ENCODE results near the gene GNB3. TPM values are rescaled to one million over a fixed set of nuclear protein-coding genes. Genes with fewer than 3 reads are reported as not detected.

The GNB3 gene
- total and polyA plus RNA-seq, 9 of the 15 experiments (the other 6 are each of a cell fraction or from before 2014, with no cell fraction given): 1.4 to 5.8 (median 2.0) TPM

GRCh38 chr12:6825398-6826124, 15.2 kb upstream of the GNB3 start (continued):
- peak; percentile 84 for TF ChIP-seq CTBP1 (IDR thresholded peaks at IDR 0.05; ENCODE audit: borderline replicate concordance)
- TF ChIP-seq ZNF395 (CRISPR knock-in tag; IDR thresholded peaks at IDR 0.05): 0 out of 2 replicates have a peak, but pooled peaks have one; percentile 30
- peak; percentile 47; the same call in 1 of the 2 replicates for TF ChIP-seq TEAD4 (IDR thresholded peaks at IDR 0.05; ENCODE audit: low read length)
- no peak for TF ChIP-seq TEAD4 (CRISPR knock-in tag; IDR thresholded peaks at IDR 0.05; ENCODE audit: borderline replicate concordance)
- no peak for TF ChIP-seq PCBP2 (IDR thresholded peaks at IDR 0.05; ENCODE audit: low read depth, low read length, poor library complexity, severe bottlenecking)
- TF ChIP-seq CEBPB (tag; IDR thresholded peaks at IDR 0.05): no peak
- TF ChIP-seq JUND (IDR thresholded peaks at IDR 0.05; ENCODE audit: borderline replicate concordance, low read depth, low read length): peak; percentile 30; the same call in 1 of the 2 replicates
- no peak; the same call in 2 of the 3 replicates for TF ChIP-seq JUND (tag; IDR thresholded peaks at IDR 0.05; ENCODE audit: borderline replicate concordance, low read depth, low read length)
- no peak for TF ChIP-seq RB1 (IDR thresholded peaks at IDR 0.05; ENCODE audit: low read depth)
- peak in 1 of 2 experiments; percentile 54; a peak in 1 of 4 replicates for TF ChIP-seq SRF (CRISPR knock-in tag; IDR thresholded peaks at IDR 0.05)
- peak; percentile 74 for TF ChIP-seq REST (IDR thresholded peaks at IDR 0.05; ENCODE audit: borderline replicate concordance)
- TF ChIP-seq REST (CRISPR knock-in tag; IDR thresholded peaks at IDR 0.05; ENCODE audit: low read depth): no peak
- peak; percentile 43; the same call in 1 of the 2 replicates for TF ChIP-seq SP1 (CRISPR knock-in tag; IDR thresholded peaks at IDR 0.05)
- peak in 1 of 2 experiments; percentile 34; a peak in 1 of 4 replicates for TF ChIP-seq NRF1 (conservative IDR thresholded peaks at IDR 0.05 in 1 of 2, IDR thresholded peaks at IDR 0.05 in 1 of 2)
- TF ChIP-seq RAD21 (CRISPR knock-in tag; conservative IDR thresholded peaks at IDR 0.05 in 1 of 2, IDR thresholded peaks at IDR 0.05 in 1 of 2): peak; percentile 72 to 81
- TF ChIP-seq RCOR1 (IDR thresholded peaks at IDR 0.05; ENCODE audit: borderline replicate concordance in 1 of 2, low read depth in 2 of 2, low read length in 2 of 2): peak; percentile 28 to 63; a peak in 2 of 4 replicates

All from K562 (cell line).